GM18909 (cell line): ENCODE data around the gene TTC28.
"Not testable (repeated sequence)": the region's sequence is repeated elsewhere in the genome, so short reads cannot be mapped to it uniquely, and the experiment has no call there.

Source experiments
- ATAC-seq: cut with Tn5 transposase; IDR thresholded peaks from one replicate; pipeline ENCODE4 v1.9.1; 2021; ENCODE audit warnings: mild to moderate bottlenecking; ENCODE audit not compliant: unreplicated experiment, poor library complexity

TTC28 gene

GRCh38 chr22:28220626-28221363 is 458.8 kb downstream of the TTC28 start:
- ATAC-seq = no peak

- no peak for ATAC-seq
These were observed 462.4 kb downstream of the TTC28 start for GRCh38 chr22:28217277-28217676.

- ATAC-seq = not testable (repeated sequence)
These were observed 464.9 kb downstream of the TTC28 start for GRCh38 chr22:28214750-28215149.

GRCh38 chr22:28209457-28209856 is 470.2 kb downstream of the TTC28 start:
- ATAC-seq = not testable (repeated sequence)

- no peak for ATAC-seq
These were observed 470.9 kb downstream of the TTC28 start for GRCh38 chr22:28208787-28209186.

- ATAC-seq = no peak
These were observed 471.6 kb downstream of the TTC28 start for GRCh38 chr22:28208036-28208435.

GRCh38 chr22:28207281-28208030 is 472.2 kb downstream of the TTC28 start:
- ATAC-seq = no peak

GRCh38 chr22:28205926-28206325 is 473.7 kb downstream of the TTC28 start:
- ATAC-seq = no peak

- ATAC-seq = no peak
These were observed 475.3 kb downstream of the TTC28 start for GRCh38 chr22:28204382-28204781.

GRCh38 chr22:28203286-28203685 is 476.4 kb downstream of the TTC28 start:
- no peak for ATAC-seq

- no peak for ATAC-seq
These were observed 480.9 kb downstream of the TTC28 start for GRCh38 chr22:28198692-28199091.

GRCh38 chr22:28191571-28191970 is 488.1 kb downstream of the TTC28 start:
- ATAC-seq = not testable (repeated sequence)

- ATAC-seq = no peak
These were observed 491.3 kb downstream of the TTC28 start for GRCh38 chr22:28188178-28188879.

- ATAC-seq = no peak
These were observed 492.0 kb downstream of the TTC28 start for GRCh38 chr22:28187612-28188011.

- no peak for ATAC-seq
These were observed 493.0 kb downstream of the TTC28 start for GRCh38 chr22:28186641-28187040.

- no peak for ATAC-seq
These were observed 494.5 kb downstream of the TTC28 start for GRCh38 chr22:28185130-28185529.

- no peak for ATAC-seq
These were observed 496.4 kb downstream of the TTC28 start for GRCh38 chr22:28183078-28183860.

GRCh38 chr22:28180804-28181731 is 498.6 kb downstream of the TTC28 start:
- ATAC-seq = no peak

- no peak for ATAC-seq
These were observed 500.2 kb downstream of the TTC28 start for GRCh38 chr22:28179392-28179791.
